GM12891 (cell line): ENCODE data around the gene HSPA1B.

Experiments used
- POLR2A ChIP-seq: IDR thresholded peaks from 2 replicates; pipeline ENCODE4 v1.6.1; 2011; ENCODE audit warnings: low read depth, low read length, control low read depth
- POLR2AphosphoS5 ChIP-seq: IDR thresholded peaks from 2 replicates; pipeline ENCODE4 v1.6.1; 2011; ENCODE audit warnings: low read depth, low read length, control low read depth
- POU2F2 ChIP-seq: IDR thresholded peaks from 2 replicates; pipeline ENCODE4 v1.6.1; 2011; ENCODE audit warnings: low read depth, mild to moderate bottlenecking, control low read depth, low read length, moderate library complexity
- SPI1 ChIP-seq: IDR thresholded peaks from 2 replicates; pipeline ENCODE4 v1.6.1; 2011; ENCODE audit warnings: low read depth, low read length, control low read depth
- TAF1 ChIP-seq: IDR thresholded peaks from 2 replicates; pipeline ENCODE4 v1.6.1; 2011; ENCODE audit warnings: low read depth, low read length, control low read depth

GRCh38 chr6:31871046-31871659 lies 43.6 kb downstream of the HSPA1B start:
- TF ChIP-seq POLR2A, result no peak
- no peak for TF ChIP-seq POLR2AphosphoS5
- no peak for TF ChIP-seq TAF1
- no peak for TF ChIP-seq SPI1
- TF ChIP-seq POU2F2, result no peak
